Ectodermal cell (in vitro differentiated cells): ENCODE measurements around the gene GALNTL6.
"Not testable (repeated sequence)": the region's sequence is repeated elsewhere in the genome, so short reads cannot be mapped to it uniquely, and the experiment has no call there.

ENCODE experiments used
- H3K27ac ChIP-seq: 2 replicates; pipeline ENCODE4 v1.7.0; 2013; ENCODE audit warnings: mild to moderate bottlenecking, low read depth, low read length; ENCODE audit not compliant: insufficient read depth, poor library complexity, severe bottlenecking
- H3K27me3 ChIP-seq: 2 replicates; pipeline ENCODE4 v1.7.0; 2013; ENCODE audit warnings: mild to moderate bottlenecking, low read length; ENCODE audit not compliant: insufficient read depth, control insufficient read depth, poor library complexity, severe bottlenecking
- H3K36me3 ChIP-seq: one replicate; pipeline ENCODE4 v1.7.0; 2013; ENCODE audit warnings: low read length; ENCODE audit not compliant: control insufficient read depth, insufficient read depth
- H3K4me1 ChIP-seq: one replicate; pipeline ENCODE4 v1.7.0; 2013; ENCODE audit warnings: low read length; ENCODE audit not compliant: control insufficient read depth, insufficient read depth
- H3K4me3 ChIP-seq: 2 replicates; pipeline ENCODE4 v1.7.0; 2013; ENCODE audit warnings: low read depth, low read length, control low read depth; ENCODE audit not compliant: insufficient read depth
- H3K9me3 ChIP-seq: 2 replicates; pipeline ENCODE4 v1.7.0; 2013; ENCODE audit warnings: mild to moderate bottlenecking, low read length, moderate library complexity; ENCODE audit not compliant: control insufficient read depth
- WGBS, 2 experiments: methylation state at CpG; one replicate each; pipeline ENCODE4 v1.1.7; 2013; ENCODE audit warnings: missing lambda C conversion rate in 2 of 2; 5-methylcytosine and 5-hydroxymethylcytosine counted together

GALNTL6 gene

GRCh38 chr4:172390331-172390730, 577.1 kb downstream of the GALNTL6 start:
- Histone ChIP-seq H3K27ac (no peak overlapping the region), H3K36me3 (no peaks in the 10 kb centered on the region), H3K4me3 (no peak overlapping the region), H3K27me3 (no peaks in the 10 kb centered on the region), H3K4me1 (no peaks in the 10 kb centered on the region), H3K9me3 (no peaks in the 10 kb centered on the region)
- WGBS, 2 experiments, result 94 to 100% methylated on average over 1 of the region's 1 CpG

DNA sequence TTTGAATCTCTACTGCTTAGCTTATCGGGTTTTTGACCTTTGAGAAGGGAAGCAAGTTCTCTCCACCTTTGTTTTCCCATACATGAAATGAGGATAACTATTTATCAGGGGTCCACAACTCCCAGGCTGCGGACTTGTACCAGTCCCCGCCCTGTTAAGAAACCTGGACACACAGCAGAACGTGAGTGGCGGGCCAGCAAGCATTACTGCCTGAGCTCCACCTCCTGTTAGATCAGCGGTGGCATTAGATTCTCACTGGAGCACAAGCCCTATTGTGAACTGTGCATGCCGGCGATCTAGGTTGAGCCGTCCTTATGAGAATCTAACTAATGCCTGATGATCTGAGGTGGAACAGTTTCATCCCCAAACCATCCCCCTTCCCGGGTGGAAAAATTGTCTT, 579.5 kb downstream of the GALNTL6 start:
- Histone ChIP-seq H3K9me3 (no peaks in the 10 kb centered on the region), H3K4me1 (no peaks in the 10 kb centered on the region), H3K4me3 (no peak overlapping the region), H3K27ac (no peak overlapping the region), H3K27me3 (no peaks in the 10 kb centered on the region), H3K36me3 (no peaks in the 10 kb centered on the region)
- 94 to 95% methylated on average over 10 of the region's 10 CpGs for WGBS, 2 experiments

DNA sequence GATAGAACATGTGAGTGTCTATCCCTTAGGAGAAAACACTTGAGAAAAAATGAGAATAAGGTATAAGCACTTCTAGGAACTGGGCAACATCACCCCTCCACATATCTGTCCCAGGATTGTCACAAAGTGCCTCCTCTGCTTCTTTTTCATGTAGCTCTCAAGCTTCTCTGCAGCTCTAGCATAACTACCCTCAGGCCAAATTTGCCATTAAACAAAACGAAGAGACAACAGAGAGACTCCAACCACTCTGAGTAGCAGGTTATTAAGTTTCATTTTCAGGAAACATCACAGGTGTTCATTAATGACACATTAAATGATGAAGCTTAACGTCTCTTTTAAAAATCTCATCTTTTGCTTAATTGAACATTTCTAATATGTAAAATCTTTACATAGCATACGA, 580.0 kb downstream of the GALNTL6 start:
- Histone ChIP-seq H3K27me3 (no peaks in the 10 kb centered on the region), H3K36me3 (no peaks in the 10 kb centered on the region), H3K4me1 (no peaks in the 10 kb centered on the region), H3K27ac (no peak overlapping the region), H3K9me3 (no peaks in the 10 kb centered on the region), H3K4me3 (no peak overlapping the region)
- WGBS, 2 experiments, result 100% methylated on average over 2 to 3 of the region's 3 CpGs

- H3K27me3 ChIP-seq, result no peaks in the 10 kb centered on the region
- no peak overlapping the region for H3K27ac ChIP-seq
- no peak overlapping the region for H3K4me3 ChIP-seq
- H3K36me3 ChIP-seq, result no peaks in the 10 kb centered on the region
- no peaks in the 10 kb centered on the region for H3K9me3 ChIP-seq
- no peaks in the 10 kb centered on the region for H3K4me1 ChIP-seq
- WGBS, 2 experiments, result 87 to 100% methylated on average over 1 to 2 of the region's 3 CpGs
These were observed 591.5 kb downstream of the GALNTL6 start for GRCh38 chr4:172404676-172405075.

- Histone ChIP-seq H3K36me3 (no peaks in the 10 kb centered on the region), H3K9me3 (no peaks in the 10 kb centered on the region), H3K27me3 (no peaks in the 10 kb centered on the region), H3K4me3 (no peak overlapping the region), H3K27ac (no peak overlapping the region), H3K4me1 (no peaks in the 10 kb centered on the region)
- 78% methylated on average over 1 of the region's 1 CpG; no CpG with 5 or more reads in 1 of the 2 experiments for WGBS, 2 experiments
These were observed 597.2 kb downstream of the GALNTL6 start for GRCh38 chr4:172410363-172410762.

GRCh38 chr4:172411149-172411548, 597.9 kb downstream of the GALNTL6 start:
- no peaks in the 10 kb centered on the region for H3K27me3 ChIP-seq
- no peaks in the 10 kb centered on the region for H3K9me3 ChIP-seq
- no peak overlapping the region for H3K27ac ChIP-seq
- H3K36me3 ChIP-seq, result no peaks in the 10 kb centered on the region
- H3K4me1 ChIP-seq, result no peaks in the 10 kb centered on the region
- H3K4me3 ChIP-seq, result no peak overlapping the region
- 87 to 94% methylated on average over 2 of the region's 2 CpGs for WGBS, 2 experiments

DNA sequence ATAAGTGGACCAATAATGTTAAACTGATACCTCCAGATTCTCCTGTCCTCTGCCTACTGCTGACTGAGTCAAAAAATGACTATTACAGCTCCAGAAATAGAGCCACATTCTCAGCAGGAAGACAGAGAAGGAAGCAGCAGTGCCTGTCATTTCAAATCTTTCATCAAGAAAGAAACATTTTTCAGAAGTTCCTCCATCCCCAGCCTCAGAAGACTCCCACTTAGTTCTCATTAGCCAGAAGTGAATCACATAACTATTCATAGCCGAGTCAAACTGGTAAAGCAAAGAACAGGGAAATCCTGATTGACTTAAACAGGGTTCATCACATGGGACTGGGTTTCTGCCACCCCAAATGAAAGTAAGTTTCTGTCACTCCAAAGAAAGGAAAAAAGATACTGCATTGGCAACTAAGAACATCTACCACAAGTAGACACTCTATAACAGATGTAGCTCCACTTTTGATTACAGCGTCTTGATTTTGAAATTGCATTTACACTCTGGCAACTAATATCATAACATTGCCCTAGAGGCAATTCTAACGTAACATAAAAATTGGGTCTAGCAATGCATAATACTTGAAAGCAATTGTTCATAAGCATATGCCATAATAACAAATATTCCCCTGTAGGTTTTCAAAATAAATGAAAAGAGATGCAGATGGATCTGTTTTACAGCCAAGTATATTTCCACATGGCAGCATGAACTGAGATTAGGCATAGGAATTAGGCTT, 599.8 kb downstream of the GALNTL6 start:
- no peaks in the 10 kb centered on the region for H3K36me3 ChIP-seq
- no peaks in the 10 kb centered on the region for H3K27me3 ChIP-seq
- H3K9me3 ChIP-seq, result no peaks in the 10 kb centered on the region
- H3K4me3 ChIP-seq, result no peak overlapping the region
- H3K27ac ChIP-seq, result no peak overlapping the region
- WGBS, 2 experiments, result 93 to 98% methylated on average over 2 to 3 of the region's 3 CpGs
- no peaks in the 10 kb centered on the region for H3K4me1 ChIP-seq

DNA sequence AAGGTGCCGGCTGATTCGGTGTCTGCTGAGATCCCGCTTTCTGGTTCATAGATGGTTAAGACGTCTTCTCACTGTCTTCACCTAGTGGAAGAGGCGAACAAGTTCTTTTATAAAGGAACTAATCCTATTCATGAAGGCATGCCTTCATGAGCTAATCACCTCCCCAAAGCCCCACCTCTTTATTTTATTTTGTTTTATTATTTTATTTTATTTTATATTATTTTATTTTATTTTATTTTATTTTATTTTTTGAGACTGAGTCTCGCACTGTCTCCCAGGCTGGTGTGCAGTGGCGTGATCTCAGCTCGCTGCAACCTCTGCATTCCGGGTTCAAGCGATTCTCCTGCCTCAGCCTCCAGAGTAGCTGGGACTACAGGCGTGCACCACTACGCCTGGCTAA, 615.8 kb downstream of the GALNTL6 start:
- H3K27me3 ChIP-seq, H3K4me3 ChIP-seq: not testable (repeated sequence)

GRCh38 chr4:172480471-172480870, 667.3 kb downstream of the GALNTL6 start:
- H3K27ac ChIP-seq, result no peak overlapping the region
- no peaks in the 10 kb centered on the region for H3K36me3 ChIP-seq
- H3K9me3 ChIP-seq, result peaks cover 2% of the 10 kb centered on the region
- WGBS, 2 experiments, result 96 to 98% methylated on average over 1 to 2 of the region's 2 CpGs
- no peaks in the 10 kb centered on the region for H3K27me3 ChIP-seq
- H3K4me1 ChIP-seq, result no peaks in the 10 kb centered on the region
- H3K4me3 ChIP-seq, result no peak overlapping the region

More for the DNA sequence above, 615.8 kb downstream of the GALNTL6 start:
- not testable (repeated sequence) for H3K27ac ChIP-seq, H3K36me3 ChIP-seq, H3K4me1 ChIP-seq, H3K9me3 ChIP-seq
- 87 to 95% methylated on average over 12 of the region's 12 CpGs for WGBS, 2 experiments

DNA sequence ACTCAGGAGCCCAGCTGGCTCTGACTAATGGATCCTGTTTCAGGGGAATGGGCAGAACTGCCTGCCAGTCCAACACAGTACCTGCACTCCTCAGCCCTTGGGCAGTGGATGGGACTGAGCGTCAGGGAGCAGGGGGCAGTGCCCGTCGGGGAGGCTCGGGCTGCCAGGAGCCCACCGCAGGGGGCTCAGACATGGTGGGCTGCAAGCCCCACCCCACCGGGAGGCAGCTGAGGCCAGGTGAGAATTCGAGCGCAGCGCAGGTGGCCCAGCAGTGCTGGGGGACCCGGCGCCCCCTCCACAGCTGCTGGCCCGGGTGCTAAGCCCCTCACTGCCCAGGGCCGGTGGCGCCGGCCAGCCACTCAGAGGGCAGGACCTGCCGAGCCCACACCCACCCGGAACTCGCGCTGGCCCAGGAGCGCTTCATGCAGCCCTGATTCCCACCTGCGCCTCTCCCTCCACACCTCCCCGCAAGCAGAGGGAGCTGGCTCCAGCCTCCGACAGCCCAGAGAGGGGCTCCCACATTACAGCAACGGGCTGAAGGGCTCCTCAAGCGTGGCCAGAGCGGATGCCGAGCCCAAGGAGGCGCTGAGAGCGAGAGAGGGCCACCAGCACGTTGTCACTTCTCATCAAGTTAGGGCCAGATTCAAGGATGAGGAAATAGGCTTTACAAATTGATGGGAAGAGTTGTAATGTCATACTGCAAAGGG, 668.8 kb downstream of the GALNTL6 start:
- Histone ChIP-seq H3K9me3 (peaks cover 2% of the 10 kb centered on the region), H3K36me3 (no peaks in the 10 kb centered on the region), H3K27ac (no peak overlapping the region), H3K4me3 (no peak overlapping the region), H3K27me3 (no peaks in the 10 kb centered on the region), H3K4me1 (no peaks in the 10 kb centered on the region)
- WGBS, 2 experiments, result 92% methylated on average over 30 of the region's 30 CpGs
